BLaER1 treated with 17β-estradiol and CSF1 and Interleukin-3, amounts not matched to agents 10 nM and 100 nM (cell line): ENCODE measurements around the gene UNC5C.

ENCODE experiments used
- H3K27ac ChIP-seq, 11 experiments: shearing (Covaris generic); formaldehyde crosslinking; 2 replicates each; pipeline ENCODE4 v1.8.1; 2022
- H3K27me3 ChIP-seq, 11 experiments: shearing (Covaris generic); formaldehyde crosslinking; 2 replicates each; pipeline ENCODE4 v1.8.1; 2022
- H3K36me3 ChIP-seq, 11 experiments: shearing (Covaris generic); formaldehyde crosslinking; 2 replicates each; pipeline ENCODE4 v1.8.1; 2022
- H3K4me1 ChIP-seq, 10 experiments: shearing (Covaris generic); formaldehyde crosslinking; 2 replicates each; pipeline ENCODE4 v1.8.1; 2022
- H3K4me2 ChIP-seq, 11 experiments: shearing (Covaris generic); formaldehyde crosslinking; 2 replicates each; pipeline ENCODE4 v1.8.1; 2022
- H3K4me3 ChIP-seq, 10 experiments: shearing (Covaris generic); formaldehyde crosslinking; 2 replicates each; pipeline ENCODE4 v1.8.1; 2022
- H3K9ac ChIP-seq, 11 experiments: shearing (Covaris generic); formaldehyde crosslinking; 2 replicates each; pipeline ENCODE4 v1.8.1; 2022
- H3K9me3 ChIP-seq, 11 experiments: shearing (Covaris generic); formaldehyde crosslinking; replicated peaks in 1 of 11; 2 replicates each; pipeline ENCODE4 v1.8.1; 2022
- H4K20me1 ChIP-seq, 11 experiments: shearing (Covaris generic); formaldehyde crosslinking; 2 replicates each; pipeline ENCODE4 v1.8.1; 2022
- Cebpa-rat ChIP-seq, 11 experiments: shearing (Covaris generic); IDR thresholded peaks; 2 replicates each; pipeline ENCODE4 v1.8.1; 2022

The UNC5C gene

DNA sequence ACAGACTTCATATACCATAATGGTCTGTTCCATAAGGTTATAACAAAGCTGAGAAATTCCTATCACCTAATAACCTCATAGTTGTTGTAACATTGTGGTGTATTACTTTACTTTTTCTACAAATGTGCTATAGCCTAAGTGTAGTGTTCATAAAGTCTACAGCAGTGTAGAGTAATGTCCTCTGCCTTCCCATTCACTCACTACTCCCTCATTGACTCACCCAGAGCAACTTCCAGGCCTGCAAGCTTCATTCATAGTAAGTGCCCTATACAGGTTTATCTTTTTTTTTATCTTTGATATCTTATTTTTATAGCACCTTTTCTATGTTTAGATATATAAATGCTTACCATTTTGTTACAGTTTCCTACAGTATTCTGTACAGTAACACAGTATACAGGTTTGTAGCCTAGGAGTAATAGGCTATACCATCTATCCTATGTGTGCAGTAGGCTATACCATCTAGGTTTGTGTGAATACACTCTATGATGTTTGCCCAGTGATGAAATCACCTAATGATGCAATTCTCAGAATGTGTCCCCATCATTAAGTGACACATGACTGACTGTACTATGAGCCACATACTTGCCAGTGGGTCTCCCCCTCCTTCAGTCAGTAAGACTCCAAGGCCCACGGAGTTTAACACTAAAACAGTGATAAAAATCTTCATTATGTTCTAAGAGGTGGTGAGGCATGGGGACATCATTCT, 299.9 kb downstream of the UNC5C start:
- Histone ChIP-seq H3K4me1 (no peaks in the 10 kb centered on the region; a peak in 1 of 20 replicates), H3K27me3 (no peaks in the 10 kb centered on the region), H4K20me1 (no peaks in the 10 kb centered on the region), H3K27ac (no peak overlapping the region), H3K9me3 (no peaks in the 10 kb centered on the region), H3K4me2 (no peak overlapping the region), H3K4me3 (no peak overlapping the region), H3K36me3 (no peaks in the 10 kb centered on the region), H3K9ac (no peak overlapping the region)
- no peak for TF ChIP-seq Cebpa-rat (IDR thresholded peaks at IDR 0.05)

GRCh38 chr4:95243892-95244291, 304.9 kb downstream of the UNC5C start:
- no peaks in the 10 kb centered on the region for H3K9me3 ChIP-seq
- no peak for TF ChIP-seq Cebpa-rat (IDR thresholded peaks at IDR 0.05)
- no peak overlapping the region for H3K9ac ChIP-seq
- H3K4me3 ChIP-seq = no peak overlapping the region
- H3K27me3 ChIP-seq = no peaks in the 10 kb centered on the region
- no peaks in the 10 kb centered on the region for H3K36me3 ChIP-seq
- H3K4me1 ChIP-seq = no peaks in the 10 kb centered on the region
- H4K20me1 ChIP-seq = no peaks in the 10 kb centered on the region
- no peak overlapping the region for H3K27ac ChIP-seq
- no peak overlapping the region for H3K4me2 ChIP-seq

- no peak overlapping the region for H3K4me3 ChIP-seq
- no peaks in the 10 kb centered on the region for H3K27me3 ChIP-seq
- no peak overlapping the region for H3K27ac ChIP-seq
- H3K4me2 ChIP-seq = no peak overlapping the region
- H3K9me3 ChIP-seq = no peaks in the 10 kb centered on the region
- H3K36me3 ChIP-seq = no peaks in the 10 kb centered on the region
- no peaks in the 10 kb centered on the region for H3K4me1 ChIP-seq
- no peak overlapping the region for H3K9ac ChIP-seq
- H4K20me1 ChIP-seq = no peaks in the 10 kb centered on the region
- TF ChIP-seq Cebpa-rat (IDR thresholded peaks at IDR 0.05) = no peak
These were observed 310.2 kb downstream of the UNC5C start for GRCh38 chr4:95238554-95238953.

GRCh38 chr4:95232358-95233156, 316.2 kb downstream of the UNC5C start:
- H3K9ac ChIP-seq = no peak overlapping the region
- H3K9me3 ChIP-seq = no peaks in the 10 kb centered on the region
- no peak for TF ChIP-seq Cebpa-rat (IDR thresholded peaks at IDR 0.05)
- H3K4me2 ChIP-seq = peak overlapping the region in 1 of 11 experiments; percentile 38; a peak in 1 of 22 replicates
- no peak overlapping the region for H3K27ac ChIP-seq
- H3K36me3 ChIP-seq = no peaks in the 10 kb centered on the region
- no peak overlapping the region for H3K4me3 ChIP-seq
- peaks cover 0 to 9% (median 0%) of the 10 kb centered on the region in 10 experiments; a peak in 3 of 20 replicates for H3K4me1 ChIP-seq
- no peaks in the 10 kb centered on the region for H3K27me3 ChIP-seq
- no peaks in the 10 kb centered on the region for H4K20me1 ChIP-seq

DNA sequence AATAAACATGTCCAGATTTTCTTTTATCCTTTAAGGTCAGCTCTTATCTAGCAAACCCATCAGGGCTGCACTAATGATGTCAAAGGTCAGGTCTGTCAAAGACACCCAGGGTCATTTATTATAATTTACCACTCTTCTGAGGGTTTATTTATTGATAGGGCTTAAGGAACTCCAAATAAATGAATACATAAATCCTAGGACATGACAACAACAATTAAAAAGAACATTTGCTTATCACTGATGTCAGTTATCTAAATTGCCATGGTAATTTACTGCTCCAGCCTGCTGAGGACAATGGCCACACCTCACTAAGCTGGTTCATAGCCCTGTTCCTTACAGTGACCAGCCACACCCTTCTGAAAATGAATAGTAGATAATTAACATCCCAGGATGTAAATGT, 317.1 kb downstream of the UNC5C start:
- H4K20me1 ChIP-seq = no peaks in the 10 kb centered on the region
- H3K36me3 ChIP-seq = no peaks in the 10 kb centered on the region
- no peaks in the 10 kb centered on the region for H3K27me3 ChIP-seq
- H3K27ac ChIP-seq = no peak overlapping the region
- H3K9me3 ChIP-seq = no peaks in the 10 kb centered on the region
- no peak overlapping the region for H3K4me3 ChIP-seq
- no peak overlapping the region for H3K4me2 ChIP-seq
- H3K9ac ChIP-seq = no peak overlapping the region
- H3K4me1 ChIP-seq = peaks cover 0 to 9% (median 0%) of the 10 kb centered on the region in 10 experiments; a peak in 3 of 20 replicates
- no peak for TF ChIP-seq Cebpa-rat (IDR thresholded peaks at IDR 0.05)

GRCh38 chr4:95225849-95226248, 322.9 kb downstream of the UNC5C start:
- no peaks in the 10 kb centered on the region for H4K20me1 ChIP-seq
- no peaks in the 10 kb centered on the region for H3K27me3 ChIP-seq
- no peak for TF ChIP-seq Cebpa-rat (IDR thresholded peaks at IDR 0.05)
- H3K4me1 ChIP-seq = no peaks in the 10 kb centered on the region
- no peaks in the 10 kb centered on the region for H3K9me3 ChIP-seq
- no peak overlapping the region for H3K9ac ChIP-seq
- H3K27ac ChIP-seq = no peak overlapping the region
- no peaks in the 10 kb centered on the region for H3K36me3 ChIP-seq
- H3K4me3 ChIP-seq = no peak overlapping the region
- no peak overlapping the region for H3K4me2 ChIP-seq

DNA sequence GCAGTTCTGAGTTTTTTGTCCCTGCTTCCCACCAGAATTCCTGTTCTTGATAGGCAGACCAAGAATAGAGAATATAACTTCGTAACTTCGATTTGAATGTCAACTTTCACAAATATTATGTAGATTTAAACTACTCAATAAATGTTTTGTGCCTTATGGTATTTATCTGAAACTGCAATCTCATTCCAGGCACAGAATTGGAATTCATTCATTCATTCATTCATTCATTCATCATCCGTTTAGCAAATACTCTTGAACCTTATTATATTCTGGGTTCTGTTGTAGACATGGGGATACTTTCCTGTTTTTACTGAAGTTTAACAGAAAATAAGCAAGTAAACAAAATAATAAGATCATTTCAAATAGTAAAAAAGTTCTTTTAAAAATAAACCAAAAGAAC, 324.4 kb downstream of the UNC5C start:
- H3K9ac ChIP-seq = no peak overlapping the region
- H3K4me3 ChIP-seq = no peak overlapping the region
- no peak overlapping the region for H3K4me2 ChIP-seq
- H3K27me3 ChIP-seq = no peaks in the 10 kb centered on the region
- no peak for TF ChIP-seq Cebpa-rat (IDR thresholded peaks at IDR 0.05)
- no peak overlapping the region for H3K27ac ChIP-seq
- no peaks in the 10 kb centered on the region for H4K20me1 ChIP-seq
- no peaks in the 10 kb centered on the region for H3K9me3 ChIP-seq
- H3K4me1 ChIP-seq = no peaks in the 10 kb centered on the region
- no peaks in the 10 kb centered on the region for H3K36me3 ChIP-seq

- Histone ChIP-seq H3K36me3 (no peaks in the 10 kb centered on the region), H3K9ac (no peak overlapping the region), H3K9me3 (no peaks in the 10 kb centered on the region), H3K27ac (no peak overlapping the region), H3K4me2 (no peak overlapping the region), H3K4me3 (no peak overlapping the region), H3K27me3 (no peaks in the 10 kb centered on the region), H4K20me1 (no peaks in the 10 kb centered on the region), H3K4me1 (peaks cover 11 to 21% (median 15%) of the 10 kb centered on the region in 10 experiments)
- TF ChIP-seq Cebpa-rat (IDR thresholded peaks at IDR 0.05) = no peak
These were observed 328.3 kb downstream of the UNC5C start for GRCh38 chr4:95220205-95221175.

DNA sequence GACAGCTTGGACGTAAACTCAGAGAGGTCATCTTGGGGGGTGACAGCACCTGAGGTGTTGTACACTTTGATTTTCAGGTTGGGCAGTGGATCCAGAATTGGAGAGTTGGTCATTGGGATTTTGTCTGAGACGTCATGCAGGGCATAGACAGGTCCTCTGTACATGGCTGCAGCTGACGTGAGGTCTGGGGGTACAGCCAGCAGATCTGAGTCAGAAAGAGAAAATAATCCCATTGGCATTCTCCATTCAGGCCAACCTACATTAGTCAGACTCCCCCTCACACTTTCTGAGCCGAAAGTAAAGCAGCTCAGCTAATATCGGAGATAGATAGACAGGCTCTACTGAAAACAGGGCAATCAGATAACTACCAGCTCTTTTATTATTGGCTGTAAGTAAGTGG, 329.7 kb downstream of the UNC5C start:
- Histone ChIP-seq H3K4me1 (peaks cover 11 to 21% (median 15%) of the 10 kb centered on the region in 10 experiments), H3K9ac (no peak overlapping the region), H3K27ac (no peak overlapping the region), H3K4me2 (no peak overlapping the region), H3K9me3 (no peaks in the 10 kb centered on the region), H3K36me3 (no peaks in the 10 kb centered on the region), H3K27me3 (no peaks in the 10 kb centered on the region), H3K4me3 (no peak overlapping the region), H4K20me1 (no peaks in the 10 kb centered on the region)
- no peak for TF ChIP-seq Cebpa-rat (IDR thresholded peaks at IDR 0.05)
